ENCODE data around the gene UGT2A2.
A peak's percentile ranks its signal among the peaks of the same experiment; 100 is the strongest.

UGT2A2 gene

GRCh38 chr4:69650872-69651271 is 11.4 kb upstream of the UGT2A2 start:
- H3K4me3 ChIP-seq (ENCODE audit: low read depth, low read length), result no peak overlapping the region
- TF ChIP-seq, protein P1, sequence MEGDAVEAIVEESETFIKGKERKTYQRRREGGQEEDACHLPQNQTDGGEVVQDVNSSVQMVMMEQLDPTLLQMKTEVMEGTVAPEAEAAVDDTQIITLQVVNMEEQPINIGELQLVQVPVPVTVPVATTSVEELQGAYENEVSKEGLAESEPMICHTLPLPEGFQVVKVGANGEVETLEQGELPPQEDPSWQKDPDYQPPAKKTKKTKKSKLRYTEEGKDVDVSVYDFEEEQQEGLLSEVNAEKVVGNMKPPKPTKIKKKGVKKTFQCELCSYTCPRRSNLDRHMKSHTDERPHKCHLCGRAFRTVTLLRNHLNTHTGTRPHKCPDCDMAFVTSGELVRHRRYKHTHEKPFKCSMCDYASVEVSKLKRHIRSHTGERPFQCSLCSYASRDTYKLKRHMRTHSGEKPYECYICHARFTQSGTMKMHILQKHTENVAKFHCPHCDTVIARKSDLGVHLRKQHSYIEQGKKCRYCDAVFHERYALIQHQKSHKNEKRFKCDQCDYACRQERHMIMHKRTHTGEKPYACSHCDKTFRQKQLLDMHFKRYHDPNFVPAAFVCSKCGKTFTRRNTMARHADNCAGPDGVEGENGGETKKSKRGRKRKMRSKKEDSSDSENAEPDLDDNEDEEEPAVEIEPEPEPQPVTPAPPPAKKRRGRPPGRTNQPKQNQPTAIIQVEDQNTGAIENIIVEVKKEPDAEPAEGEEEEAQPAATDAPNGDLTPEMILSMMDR (IDR thresholded peaks at IDR 0.05; ENCODE audit: low read depth, low read length, missing control alignments), result no peak
- no peak for DNase-seq (ENCODE audit: low read depth)

- DNase-seq (ENCODE audit: low read depth), result no peak
- no peak overlapping the region for H3K4me3 ChIP-seq (ENCODE audit: low read depth, low read length)
- TF ChIP-seq, protein P1 (IDR thresholded peaks at IDR 0.05; ENCODE audit: low read depth, low read length, missing control alignments), result no peak
Observed at GRCh38 chr4:69649629-69650028, 10.2 kb upstream of the UGT2A2 start.

GRCh38 chr4:69649207-69649606 is 9.8 kb upstream of the UGT2A2 start:
- no peak overlapping the region for H3K4me3 ChIP-seq (ENCODE audit: low read depth, low read length)
- DNase-seq (ENCODE audit: low read depth), result no peak
- TF ChIP-seq, protein P1 (IDR thresholded peaks at IDR 0.05; ENCODE audit: low read depth, low read length, missing control alignments), result no peak

DNA sequence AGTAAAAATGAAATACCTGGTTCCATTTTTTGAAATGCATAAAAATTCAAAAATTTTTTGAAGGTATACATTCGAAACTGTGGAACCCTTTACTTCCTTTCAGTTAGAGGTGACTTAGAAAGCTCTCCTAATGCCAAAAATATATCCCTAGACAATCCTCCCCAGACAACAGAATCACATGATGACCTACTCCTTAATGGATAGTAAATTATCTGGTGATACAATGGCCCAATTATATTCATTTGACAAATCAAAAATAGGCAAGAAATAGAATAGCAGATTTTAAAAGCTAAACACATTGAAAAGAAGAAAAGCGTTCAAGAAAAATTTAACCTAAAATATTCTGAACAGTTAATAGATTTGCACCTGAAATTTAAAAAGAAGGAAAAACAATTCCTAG is 3.5 kb upstream of the UGT2A2 start:
- TF ChIP-seq, protein P1 (IDR thresholded peaks at IDR 0.05; ENCODE audit: low read depth, low read length, missing control alignments), result no peak
- DNase-seq (ENCODE audit: low read depth), result no peak
- no peak overlapping the region for H3K4me3 ChIP-seq (ENCODE audit: low read depth, low read length)

DNA sequence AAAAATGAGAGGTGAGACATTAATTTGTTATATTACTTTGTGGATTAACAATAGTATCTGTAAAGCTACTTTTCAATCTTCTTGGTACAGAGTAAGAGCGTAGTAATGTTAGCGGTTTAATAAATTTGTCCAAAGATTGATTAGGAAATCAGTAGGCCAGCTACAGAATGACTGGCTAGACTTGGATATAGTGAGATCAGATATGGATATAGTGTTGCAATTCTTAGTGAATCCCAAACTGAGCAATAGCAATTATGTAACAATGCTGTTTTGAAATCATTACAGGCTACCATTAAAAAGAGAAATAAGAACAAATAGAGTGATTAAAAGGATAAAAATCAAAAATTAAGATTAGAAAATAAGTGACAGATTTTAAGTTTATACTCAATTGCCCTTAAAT is 847 bp upstream of the UGT2A2 start:
- TF ChIP-seq, protein P1 (IDR thresholded peaks at IDR 0.05; ENCODE audit: low read depth, low read length, missing control alignments), result no peak
- no peak for DNase-seq (ENCODE audit: low read depth)
- no peak overlapping the region for H3K4me3 ChIP-seq (ENCODE audit: low read depth, low read length)

DNA sequence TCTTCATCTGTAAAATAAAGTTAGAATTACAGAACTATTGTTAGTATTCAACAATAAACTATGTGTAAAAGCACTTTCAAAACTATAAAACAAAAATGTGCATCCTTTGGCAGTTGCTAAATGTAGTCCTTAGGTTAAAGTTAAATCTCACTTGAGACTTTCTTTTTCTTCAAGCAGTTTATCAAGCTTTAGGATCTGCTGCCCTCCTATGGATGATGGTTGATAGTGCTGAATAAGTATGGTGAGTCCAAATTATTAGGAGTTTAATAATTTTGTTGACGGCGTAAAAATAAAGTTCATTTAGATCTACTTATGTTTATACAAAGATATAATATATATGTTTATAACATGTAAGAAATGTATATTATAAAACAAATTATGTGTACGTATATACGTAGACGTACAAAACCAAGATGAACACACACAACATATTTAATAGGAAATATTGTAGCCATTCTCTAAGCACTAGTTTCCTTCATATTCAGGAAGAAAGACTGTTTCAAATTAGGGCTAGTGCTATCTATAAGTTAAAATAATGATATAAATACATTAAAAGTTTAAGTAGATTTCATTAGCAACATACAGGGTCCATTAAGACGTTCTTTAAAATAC is 22.3 kb downstream of the UGT2A2 start:
- DNase-seq (ENCODE audit: low read depth), result peak; percentile 8
- TF ChIP-seq, protein P1 (IDR thresholded peaks at IDR 0.05; ENCODE audit: low read depth, low read length, missing control alignments), result peak; percentile 25
- H3K4me3 ChIP-seq (ENCODE audit: low read depth, low read length), result no peak overlapping the region

- no peak for DNase-seq (ENCODE audit: low read depth)
- H3K4me3 ChIP-seq (ENCODE audit: low read depth, low read length), result no peak overlapping the region
- TF ChIP-seq, protein P1 (IDR thresholded peaks at IDR 0.05; ENCODE audit: low read depth, low read length, missing control alignments), result no peak
Observed at GRCh38 chr4:69610484-69610883, 29.0 kb downstream of the UGT2A2 start.

Measured in GM12864 (cell line).